Measurements from ENCODE around the gene HERPUD2.
"Not testable (repeated sequence)": the region's sequence is repeated elsewhere in the genome, so short reads cannot be mapped to it uniquely, and the experiment has no call there.

HERPUD2 gene

GRCh38 chr7:35670856-35671569 lies 23.9 kb downstream of the HERPUD2 start:
- H3K4me3 ChIP-seq (ENCODE audit: control insufficient read depth, low read depth, low read length): no peak overlapping the region
- DNase-seq (ENCODE audit: low read depth): no peak
- TF ChIP-seq, protein P1, sequence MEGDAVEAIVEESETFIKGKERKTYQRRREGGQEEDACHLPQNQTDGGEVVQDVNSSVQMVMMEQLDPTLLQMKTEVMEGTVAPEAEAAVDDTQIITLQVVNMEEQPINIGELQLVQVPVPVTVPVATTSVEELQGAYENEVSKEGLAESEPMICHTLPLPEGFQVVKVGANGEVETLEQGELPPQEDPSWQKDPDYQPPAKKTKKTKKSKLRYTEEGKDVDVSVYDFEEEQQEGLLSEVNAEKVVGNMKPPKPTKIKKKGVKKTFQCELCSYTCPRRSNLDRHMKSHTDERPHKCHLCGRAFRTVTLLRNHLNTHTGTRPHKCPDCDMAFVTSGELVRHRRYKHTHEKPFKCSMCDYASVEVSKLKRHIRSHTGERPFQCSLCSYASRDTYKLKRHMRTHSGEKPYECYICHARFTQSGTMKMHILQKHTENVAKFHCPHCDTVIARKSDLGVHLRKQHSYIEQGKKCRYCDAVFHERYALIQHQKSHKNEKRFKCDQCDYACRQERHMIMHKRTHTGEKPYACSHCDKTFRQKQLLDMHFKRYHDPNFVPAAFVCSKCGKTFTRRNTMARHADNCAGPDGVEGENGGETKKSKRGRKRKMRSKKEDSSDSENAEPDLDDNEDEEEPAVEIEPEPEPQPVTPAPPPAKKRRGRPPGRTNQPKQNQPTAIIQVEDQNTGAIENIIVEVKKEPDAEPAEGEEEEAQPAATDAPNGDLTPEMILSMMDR (IDR thresholded peaks at IDR 0.05; ENCODE audit: control insufficient read depth, insufficient read depth, low read depth, low read length, missing control alignments): no peak

- not testable (repeated sequence) for DNase-seq (ENCODE audit: low read depth); H3K4me3 ChIP-seq (ENCODE audit: control insufficient read depth, low read depth, low read length)
These were observed 34.5 kb downstream of the HERPUD2 start for GRCh38 chr7:35660411-35660810.

GRCh38 chr7:35658606-35659201 lies 36.2 kb downstream of the HERPUD2 start:
- no peak for DNase-seq (ENCODE audit: low read depth)
- TF ChIP-seq, protein P1 (IDR thresholded peaks at IDR 0.05; ENCODE audit: control insufficient read depth, insufficient read depth, low read depth, low read length, missing control alignments): no peak
- no peak overlapping the region for H3K4me3 ChIP-seq (ENCODE audit: control insufficient read depth, low read depth, low read length)

DNA sequence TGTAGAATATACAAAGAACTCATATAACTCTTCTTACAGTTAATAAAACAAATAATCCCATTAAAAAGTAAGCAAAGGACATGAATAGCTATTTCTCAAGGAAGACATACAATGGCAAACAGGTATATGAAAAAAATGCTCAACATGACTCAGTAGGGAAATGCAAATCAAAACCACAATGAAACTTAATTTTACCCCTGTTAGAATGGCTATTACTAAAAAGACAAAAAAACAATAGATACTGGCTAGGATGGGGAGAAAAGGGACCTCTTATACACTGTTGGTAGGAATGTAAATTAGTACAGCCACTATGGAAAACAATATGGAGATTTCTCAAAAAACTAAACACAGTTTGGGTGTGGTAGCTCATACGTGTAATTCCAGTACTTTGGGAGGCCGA lies 37.8 kb downstream of the HERPUD2 start:
- no peak for DNase-seq (ENCODE audit: low read depth)
- TF ChIP-seq, protein P1 (IDR thresholded peaks at IDR 0.05; ENCODE audit: control insufficient read depth, insufficient read depth, low read depth, low read length, missing control alignments): no peak
- H3K4me3 ChIP-seq (ENCODE audit: control insufficient read depth, low read depth, low read length): no peak overlapping the region

- not testable (repeated sequence) for H3K4me3 ChIP-seq (ENCODE audit: control insufficient read depth, low read depth, low read length); DNase-seq (ENCODE audit: low read depth)
These were observed 40.4 kb downstream of the HERPUD2 start for GRCh38 chr7:35654558-35654957.

- TF ChIP-seq, protein P1 (IDR thresholded peaks at IDR 0.05; ENCODE audit: control insufficient read depth, insufficient read depth, low read depth, low read length, missing control alignments): no peak
- H3K4me3 ChIP-seq (ENCODE audit: control insufficient read depth, low read depth, low read length): no peak overlapping the region
- DNase-seq (ENCODE audit: low read depth): no peak
These were observed 42.8 kb downstream of the HERPUD2 start for GRCh38 chr7:35652124-35652523.

- no peak for DNase-seq (ENCODE audit: low read depth)
- TF ChIP-seq, protein P1 (IDR thresholded peaks at IDR 0.05; ENCODE audit: control insufficient read depth, insufficient read depth, low read depth, low read length, missing control alignments): no peak
- no peak overlapping the region for H3K4me3 ChIP-seq (ENCODE audit: control insufficient read depth, low read depth, low read length)
These were observed 44.2 kb downstream of the HERPUD2 start for GRCh38 chr7:35650751-35651150.

All from AG09309 (cell line).